IMR-90 (cell line): ENCODE measurements around the gene RAB31. TPM values are rescaled to one million over a fixed set of nuclear protein-coding genes. Genes with fewer than 3 reads are reported as not detected.

Experiments used
- ATAC-seq: fragments of 200-7000 bp; cut with Tn5 transposase; 2 replicates; pipeline ENCODE4 v1.9.1; 2020; ENCODE audit warnings: low read depth, mild to moderate bottlenecking, moderate library complexity
- BruUV-seq: library from RNA; stranded (reverse); fragments of 400-500 nt; replicated peaks from 2 replicates; lab custom pipeline; 2021; lab: Mats Ljungman, UMichigan
- CTCF ChIA-PET: fragments of 300-600 bp; formaldehyde crosslinking; extraction: SDS; loops from one replicate; lab custom pipeline; 2021; ENCODE audit warnings: antibody characterized with exemption; lab: Yijun Ruan, JAX
- POLR2A ChIA-PET: fragments of 300-600 bp; sonication (Branson Sonifier 250); formaldehyde crosslinking; loops from one replicate; lab custom pipeline; 2022; ENCODE audit warnings: antibody characterized with exemption; ENCODE audit not compliant: unreplicated experiment; lab: Charles Lee
- DNase-seq: peaks from one replicate; pipeline ENCODE4 v3.0.0; 2013
- H2AFZ ChIP-seq: replicated peaks from 2 replicates; pipeline ENCODE3; 2013; ENCODE audit warnings: low read length, mild to moderate bottlenecking; ENCODE audit not compliant: poor library complexity
- H2AK5ac ChIP-seq: 2 replicates; pipeline ENCODE4 v1.6.1; 2013; ENCODE audit warnings: low read depth, low read length, inconsistent platforms
- H2AK9ac ChIP-seq: replicated peaks from 2 replicates; pipeline ENCODE3; 2013; ENCODE audit warnings: mild to moderate bottlenecking, low read depth, low read length, moderate library complexity; ENCODE audit not compliant: poor library complexity
- H2BK120ac ChIP-seq: 2 replicates; pipeline ENCODE4 v1.6.1; 2013; ENCODE audit warnings: low read depth, low read length, inconsistent platforms
- H2BK15ac ChIP-seq: 3 replicates; pipeline ENCODE4 v1.6.1; 2013; ENCODE audit warnings: low read depth, low read length, inconsistent platforms
- H2BK20ac ChIP-seq: 2 replicates; pipeline ENCODE4 v1.6.1; 2013; ENCODE audit warnings: low read depth, mild to moderate bottlenecking, inconsistent platforms, low read length, moderate library complexity
- H2BK5ac ChIP-seq: 2 replicates; pipeline ENCODE4 v1.6.1; 2013; ENCODE audit warnings: mild to moderate bottlenecking, low read depth, low read length, inconsistent platforms; ENCODE audit not compliant: poor library complexity, severe bottlenecking
- H3K14ac ChIP-seq: replicated peaks from 2 replicates; pipeline ENCODE4 v1.6.1; 2013; ENCODE audit warnings: low read depth, low read length, inconsistent platforms
- H3K18ac ChIP-seq: 2 replicates; pipeline ENCODE4 v1.6.1; 2013; ENCODE audit warnings: low read depth, low read length, control low read depth
- H3K23ac ChIP-seq: 2 replicates; pipeline ENCODE4 v1.6.1; 2013; ENCODE audit warnings: low read depth, low read length, inconsistent platforms
- H3K27ac ChIP-seq: 2 replicates; pipeline ENCODE4 v1.5.1; 2013; ENCODE audit warnings: mild to moderate bottlenecking, control low read depth, low read length; ENCODE audit not compliant: insufficient read depth
- H3K27me3 ChIP-seq: 2 replicates; pipeline ENCODE4 v1.6.1; 2013; ENCODE audit warnings: low read length; ENCODE audit not compliant: control insufficient read depth, insufficient read depth
- H3K36me3 ChIP-seq: 2 replicates; pipeline ENCODE4 v1.6.1; 2013; ENCODE audit warnings: low read length, mixed read lengths; ENCODE audit not compliant: control insufficient read depth, insufficient read depth
- H3K4ac ChIP-seq: 2 replicates; pipeline ENCODE4 v1.6.1; 2013; ENCODE audit warnings: low read depth, low read length, inconsistent platforms
- H3K4me1 ChIP-seq: 2 replicates; pipeline ENCODE4 v1.6.1; 2013; ENCODE audit warnings: low read length, mixed read lengths; ENCODE audit not compliant: control insufficient read depth, insufficient read depth
- H3K4me2 ChIP-seq: 2 replicates; pipeline ENCODE4 v1.6.1; 2013; ENCODE audit warnings: low read depth, mild to moderate bottlenecking, control low read depth, low read length, moderate library complexity
- H3K4me3 ChIP-seq: 2 replicates; pipeline ENCODE4 v1.5.1; 2013; ENCODE audit warnings: low read depth, mild to moderate bottlenecking, control low read depth, low read length, moderate library complexity; ENCODE audit not compliant: insufficient read depth
- H3K56ac ChIP-seq: 2 replicates; pipeline ENCODE4 v1.6.1; 2013; ENCODE audit warnings: low read length, inconsistent platforms; ENCODE audit not compliant: insufficient read depth; ENCODE audit errors: extremely low read depth
- H3K79me1 ChIP-seq, 2 experiments: 2 replicates each; pipeline ENCODE4 v1.6.1; 2013; ENCODE audit warnings: low read length in 2 of 2, inconsistent platforms in 1 of 2, low read depth in 1 of 2
- H3K9ac ChIP-seq: 2 replicates; pipeline ENCODE4 v1.6.1; 2013; ENCODE audit warnings: low read depth, low read length, control low read depth
- H3K9me1 ChIP-seq: 2 replicates; pipeline ENCODE4 v1.6.1; 2013; ENCODE audit warnings: low read length, inconsistent platforms; ENCODE audit not compliant: insufficient read depth
- H3K9me3 ChIP-seq: 2 replicates; pipeline ENCODE4 v1.6.1; 2013; ENCODE audit warnings: low read length; ENCODE audit not compliant: control insufficient read depth, insufficient read depth
- H4K20me1 ChIP-seq: 2 replicates; pipeline ENCODE4 v1.6.1; 2013; ENCODE audit warnings: low read length, inconsistent platforms; ENCODE audit not compliant: insufficient read depth
- H4K5ac ChIP-seq: 2 replicates; pipeline ENCODE4 v1.6.1; 2013; ENCODE audit warnings: mild to moderate bottlenecking, low read depth, low read length, control low read depth
- H4K8ac ChIP-seq, 2 experiments: 2 replicates each; pipeline ENCODE4 v1.6.1; 2013; ENCODE audit warnings: low read depth in 2 of 2, low read length in 2 of 2, control low read depth in 1 of 2, inconsistent platforms in 1 of 2
- H4K91ac ChIP-seq: 2 replicates; pipeline ENCODE4 v1.6.1; 2013; ENCODE audit warnings: low read depth, low read length, inconsistent platforms; ENCODE audit not compliant: insufficient read depth
- BHLHE40 ChIP-seq: fragments of 150-350 bp; IDR thresholded peaks from 2 replicates; pipeline ENCODE4 v1.6.1; 2016; ENCODE audit warnings: mild to moderate bottlenecking, low read depth, low read length
- CEBPB ChIP-seq: IDR thresholded peaks from 2 replicates; pipeline ENCODE4 v1.6.1; 2012; ENCODE audit warnings: low read depth, low read length, improper control_type of control experiment
- ELK1 ChIP-seq: fragments of 150-350 bp; IDR thresholded peaks from 2 replicates; pipeline ENCODE4 v1.6.1; 2016; ENCODE audit warnings: low read depth, mild to moderate bottlenecking, low read length, moderate library complexity, borderline replicate concordance
- FOS ChIP-seq: fragments of 150-350 bp; IDR thresholded peaks from 2 replicates; pipeline ENCODE4 v1.6.1; 2016; ENCODE audit warnings: low read depth, low read length
- MAFK ChIP-seq: IDR thresholded peaks from 2 replicates; pipeline ENCODE4 v1.6.1; 2012; ENCODE audit warnings: low read depth, low read length, improper control_type of control experiment
- MAZ ChIP-seq: IDR thresholded peaks from 2 replicates; pipeline ENCODE4 v1.6.1; 2012; ENCODE audit warnings: low read depth, mild to moderate bottlenecking, low read length, improper control_type of control experiment, moderate library complexity, borderline replicate concordance
- MXI1 ChIP-seq: IDR thresholded peaks from 2 replicates; pipeline ENCODE4 v1.6.1; 2012; ENCODE audit warnings: low read depth, mild to moderate bottlenecking, low read length, moderate library complexity, borderline replicate concordance
- POLR2A ChIP-seq: IDR thresholded peaks from 2 replicates; pipeline ENCODE4 v1.6.1; 2012; ENCODE audit warnings: mild to moderate bottlenecking, low read depth, low read length
- RAD21 ChIP-seq: IDR thresholded peaks from 2 replicates; pipeline ENCODE4 v1.6.1; 2012; ENCODE audit warnings: low read length, improper control_type of control experiment
- RCOR1 ChIP-seq: IDR thresholded peaks from 2 replicates; pipeline ENCODE4 v1.6.1; 2012; ENCODE audit warnings: mild to moderate bottlenecking, low read length, improper control_type of control experiment; ENCODE audit not compliant: insufficient replicate concordance
- SMC3 ChIP-seq: fragments of 150-350 bp; IDR thresholded peaks from 2 replicates; pipeline ENCODE4 v1.6.1; 2016; ENCODE audit warnings: low read depth, mild to moderate bottlenecking, antibody characterized with exemption, low read length, moderate library complexity
- WGBS, 2 experiments: methylation state at CpG; one replicate each; pipeline versions ENCODE4 v1.1.5 to v1.1.7; 2013; ENCODE audit warnings: missing lambda C conversion rate in 2 of 2; ENCODE audit not compliant: insufficient read length in 1 of 2; ENCODE audit errors: extremely low coverage in 2 of 2; 5-methylcytosine and 5-hydroxymethylcytosine counted together
- dilution Hi-C: fragments of 300-500 bp; cut with HindIII; formaldehyde crosslinking; loops from one replicate; pipeline ENCODE4 v1.14.3; 2018; ENCODE audit warnings: low sequenced_read_pairs; ENCODE audit not compliant: unreplicated experiment
- in situ Hi-C: fragments of 300-500 bp; cut with MboI; formaldehyde crosslinking; loops from 3 replicates; pipeline ENCODE4 v1.14.3; 2019; ENCODE audit warnings: low sequenced_read_pairs, inconsistent platforms, mixed read lengths
- intact Hi-C: fragments of 100-400 bp; cut with micrococcal nuclease; formaldehyde crosslinking; loops from 2 replicates; pipeline ENCODE4 v1.10.0; 2022
- polyA plus RNA-seq, 3 experiments: library from polyadenylated mRNA; depleted of rRNA; stranded (reverse); fragments of >200 nt; gene quantifications; 2 replicates each; pipeline ENCODE4 v1.2.3, GENCODE V29; 2012; ENCODE audit warnings: low replicate concordance in 1 of 3
- total RNA-seq: library from RNA; depleted of rRNA; stranded (reverse); fragments of >200 nt; gene quantifications from 2 replicates; pipeline ENCODE4 v1.2.3, GENCODE V29; 2012
- TF ChIP-seq, protein P1 (sequence below): fragments of 150-350 bp; IDR thresholded peaks from 2 replicates; pipeline ENCODE4 v1.6.1; 2017; ENCODE audit warnings: mild to moderate bottlenecking, antibody characterized with exemption, low read length, low read depth
- TF ChIP-seq, protein P2 (sequence below): conservative IDR thresholded peaks from 2 replicates; pipeline ENCODE4 v1.5.1; 2012; ENCODE audit warnings: mild to moderate bottlenecking, low read depth, low read length, improper control_type of control experiment

The RAB31 gene
- total and polyA plus RNA-seq, 2 of the 4 experiments (the other 2 are of a cell fraction) = 13.8 to 26.9 TPM

GRCh38 chr18:9755110-9755509 lies 47.0 kb downstream of the RAB31 start:
- Histone ChIP-seq H3K23ac (no peak overlapping the region), H2BK120ac (no peak overlapping the region), H3K14ac (no peak overlapping the region), H2BK20ac (no peak overlapping the region), H3K27me3 (no peaks in the 10 kb centered on the region), H3K79me1 (peaks cover 38 to 57% of the 10 kb centered on the region in 2 experiments), H3K9me1 (peaks cover 15% of the 10 kb centered on the region), H4K20me1 (peaks cover 24% of the 10 kb centered on the region; the same call in 1 of the 2 replicates), H3K27ac (no peak overlapping the region), H3K4me3 (no peak overlapping the region), H3K56ac (no peak overlapping the region), H3K4ac (no peak overlapping the region), H4K91ac (no peak overlapping the region), H2BK15ac (no peak overlapping the region), H2AFZ (no peak overlapping the region), H4K5ac (no peak overlapping the region; the same call in 1 of the 2 replicates), H3K36me3 (no peaks in the 10 kb centered on the region), H3K9ac (no peak overlapping the region), H2AK5ac (no peak overlapping the region), H4K8ac (no peak overlapping the region), H3K18ac (no peak overlapping the region), H2AK9ac (no peak overlapping the region), H3K4me2 (no peak overlapping the region), H3K4me1 (peaks cover 11% of the 10 kb centered on the region), H3K9me3 (no peaks in the 10 kb centered on the region), H2BK5ac (no peak overlapping the region)
- ATAC-seq = no peak
- dilution Hi-C loops = no loop called here
- intact Hi-C loops = no loop called here
- POLR2A ChIA-PET = no interaction called here
- BruUV-seq = no TSS peak
- in situ Hi-C loops = no loop called here
- 100% methylated on average over 1 of the region's 3 CpGs; no CpG with 5 or more reads in 1 of the 2 experiments for WGBS, 2 experiments
- CTCF ChIA-PET = interaction anchor here (0.6 kb wide), 1 partner anchor 279 kb away, joined by 4 read pairs; no protein-coding TSS in a partner anchor
- DNase-seq = no peak
- TF ChIP-seq MAFK (no peak), POLR2A (no peak), BHLHE40 (no peak), ELK1 (no peak), SMC3 (no peak), RCOR1 (no peak), MXI1 (no peak), CEBPB (no peak), FOS (no peak), RAD21 (no peak), MAZ (no peak)
- TF ChIP-seq, protein P1, sequence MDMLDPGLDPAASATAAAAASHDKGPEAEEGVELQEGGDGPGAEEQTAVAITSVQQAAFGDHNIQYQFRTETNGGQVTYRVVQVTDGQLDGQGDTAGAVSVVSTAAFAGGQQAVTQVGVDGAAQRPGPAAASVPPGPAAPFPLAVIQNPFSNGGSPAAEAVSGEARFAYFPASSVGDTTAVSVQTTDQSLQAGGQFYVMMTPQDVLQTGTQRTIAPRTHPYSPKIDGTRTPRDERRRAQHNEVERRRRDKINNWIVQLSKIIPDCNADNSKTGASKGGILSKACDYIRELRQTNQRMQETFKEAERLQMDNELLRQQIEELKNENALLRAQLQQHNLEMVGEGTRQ = no peak
- TF ChIP-seq, protein P2, sequence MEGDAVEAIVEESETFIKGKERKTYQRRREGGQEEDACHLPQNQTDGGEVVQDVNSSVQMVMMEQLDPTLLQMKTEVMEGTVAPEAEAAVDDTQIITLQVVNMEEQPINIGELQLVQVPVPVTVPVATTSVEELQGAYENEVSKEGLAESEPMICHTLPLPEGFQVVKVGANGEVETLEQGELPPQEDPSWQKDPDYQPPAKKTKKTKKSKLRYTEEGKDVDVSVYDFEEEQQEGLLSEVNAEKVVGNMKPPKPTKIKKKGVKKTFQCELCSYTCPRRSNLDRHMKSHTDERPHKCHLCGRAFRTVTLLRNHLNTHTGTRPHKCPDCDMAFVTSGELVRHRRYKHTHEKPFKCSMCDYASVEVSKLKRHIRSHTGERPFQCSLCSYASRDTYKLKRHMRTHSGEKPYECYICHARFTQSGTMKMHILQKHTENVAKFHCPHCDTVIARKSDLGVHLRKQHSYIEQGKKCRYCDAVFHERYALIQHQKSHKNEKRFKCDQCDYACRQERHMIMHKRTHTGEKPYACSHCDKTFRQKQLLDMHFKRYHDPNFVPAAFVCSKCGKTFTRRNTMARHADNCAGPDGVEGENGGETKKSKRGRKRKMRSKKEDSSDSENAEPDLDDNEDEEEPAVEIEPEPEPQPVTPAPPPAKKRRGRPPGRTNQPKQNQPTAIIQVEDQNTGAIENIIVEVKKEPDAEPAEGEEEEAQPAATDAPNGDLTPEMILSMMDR = no peak
